Measurements from ENCODE around the gene JPT1.

- no peak for TF ChIP-seq POLR2A (IDR thresholded peaks at IDR 0.05)
- no peak for TF ChIP-seq CTCF (IDR thresholded peaks at IDR 0.05)
- TF ChIP-seq EP300 (IDR thresholded peaks at IDR 0.05), result no peak
- TF ChIP-seq POLR2AphosphoS5 (IDR thresholded peaks at IDR 0.05), result peak in 1 of 3 donors; percentile 12
Measured at GRCh38 chr17:75094871-75095399, 59.4 kb downstream of the JPT1 start.

Measured in stomach (tissue), 4 donors.